Measurements from ENCODE around the gene RAI1. TPM values are rescaled to one million over a fixed set of nuclear protein-coding genes. Genes with fewer than 3 reads are reported as not detected.

The RAI1 gene
- total and polyA plus RNA-seq, 2 experiments from 2014 or later, result 0.87 to 0.89 TPM

DNA sequence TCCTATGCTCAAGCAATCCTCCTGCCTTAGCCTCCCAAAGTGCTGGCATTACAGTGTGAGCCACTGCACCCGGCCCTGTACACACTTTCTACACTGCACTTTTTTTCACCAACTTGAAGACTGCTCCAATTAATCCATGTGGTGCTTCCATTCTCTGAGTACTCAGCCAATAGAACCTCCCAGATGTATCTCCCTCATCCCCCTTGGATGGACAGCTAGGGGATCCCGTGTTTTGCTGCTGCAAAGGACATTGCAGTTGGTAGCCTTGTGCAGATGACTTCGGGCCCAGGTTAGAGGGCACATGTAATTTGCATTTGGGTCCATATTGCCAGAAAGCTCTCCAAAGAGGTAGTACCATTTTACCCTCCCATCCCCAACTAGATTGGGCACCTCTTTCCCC lies 95.6 kb downstream of the RAI1 start (continued):
- TF ChIP-seq, protein P1, sequence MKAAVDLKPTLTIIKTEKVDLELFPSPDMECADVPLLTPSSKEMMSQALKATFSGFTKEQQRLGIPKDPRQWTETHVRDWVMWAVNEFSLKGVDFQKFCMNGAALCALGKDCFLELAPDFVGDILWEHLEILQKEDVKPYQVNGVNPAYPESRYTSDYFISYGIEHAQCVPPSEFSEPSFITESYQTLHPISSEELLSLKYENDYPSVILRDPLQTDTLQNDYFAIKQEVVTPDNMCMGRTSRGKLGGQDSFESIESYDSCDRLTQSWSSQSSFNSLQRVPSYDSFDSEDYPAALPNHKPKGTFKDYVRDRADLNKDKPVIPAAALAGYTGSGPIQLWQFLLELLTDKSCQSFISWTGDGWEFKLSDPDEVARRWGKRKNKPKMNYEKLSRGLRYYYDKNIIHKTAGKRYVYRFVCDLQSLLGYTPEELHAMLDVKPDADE (IDR thresholded peaks at IDR 0.05), result no peak
- TF ChIP-seq POLR2AphosphoS5 (IDR thresholded peaks at IDR 0.05; ENCODE audit: low read depth), result no peak
- TF ChIP-seq, protein P2, sequence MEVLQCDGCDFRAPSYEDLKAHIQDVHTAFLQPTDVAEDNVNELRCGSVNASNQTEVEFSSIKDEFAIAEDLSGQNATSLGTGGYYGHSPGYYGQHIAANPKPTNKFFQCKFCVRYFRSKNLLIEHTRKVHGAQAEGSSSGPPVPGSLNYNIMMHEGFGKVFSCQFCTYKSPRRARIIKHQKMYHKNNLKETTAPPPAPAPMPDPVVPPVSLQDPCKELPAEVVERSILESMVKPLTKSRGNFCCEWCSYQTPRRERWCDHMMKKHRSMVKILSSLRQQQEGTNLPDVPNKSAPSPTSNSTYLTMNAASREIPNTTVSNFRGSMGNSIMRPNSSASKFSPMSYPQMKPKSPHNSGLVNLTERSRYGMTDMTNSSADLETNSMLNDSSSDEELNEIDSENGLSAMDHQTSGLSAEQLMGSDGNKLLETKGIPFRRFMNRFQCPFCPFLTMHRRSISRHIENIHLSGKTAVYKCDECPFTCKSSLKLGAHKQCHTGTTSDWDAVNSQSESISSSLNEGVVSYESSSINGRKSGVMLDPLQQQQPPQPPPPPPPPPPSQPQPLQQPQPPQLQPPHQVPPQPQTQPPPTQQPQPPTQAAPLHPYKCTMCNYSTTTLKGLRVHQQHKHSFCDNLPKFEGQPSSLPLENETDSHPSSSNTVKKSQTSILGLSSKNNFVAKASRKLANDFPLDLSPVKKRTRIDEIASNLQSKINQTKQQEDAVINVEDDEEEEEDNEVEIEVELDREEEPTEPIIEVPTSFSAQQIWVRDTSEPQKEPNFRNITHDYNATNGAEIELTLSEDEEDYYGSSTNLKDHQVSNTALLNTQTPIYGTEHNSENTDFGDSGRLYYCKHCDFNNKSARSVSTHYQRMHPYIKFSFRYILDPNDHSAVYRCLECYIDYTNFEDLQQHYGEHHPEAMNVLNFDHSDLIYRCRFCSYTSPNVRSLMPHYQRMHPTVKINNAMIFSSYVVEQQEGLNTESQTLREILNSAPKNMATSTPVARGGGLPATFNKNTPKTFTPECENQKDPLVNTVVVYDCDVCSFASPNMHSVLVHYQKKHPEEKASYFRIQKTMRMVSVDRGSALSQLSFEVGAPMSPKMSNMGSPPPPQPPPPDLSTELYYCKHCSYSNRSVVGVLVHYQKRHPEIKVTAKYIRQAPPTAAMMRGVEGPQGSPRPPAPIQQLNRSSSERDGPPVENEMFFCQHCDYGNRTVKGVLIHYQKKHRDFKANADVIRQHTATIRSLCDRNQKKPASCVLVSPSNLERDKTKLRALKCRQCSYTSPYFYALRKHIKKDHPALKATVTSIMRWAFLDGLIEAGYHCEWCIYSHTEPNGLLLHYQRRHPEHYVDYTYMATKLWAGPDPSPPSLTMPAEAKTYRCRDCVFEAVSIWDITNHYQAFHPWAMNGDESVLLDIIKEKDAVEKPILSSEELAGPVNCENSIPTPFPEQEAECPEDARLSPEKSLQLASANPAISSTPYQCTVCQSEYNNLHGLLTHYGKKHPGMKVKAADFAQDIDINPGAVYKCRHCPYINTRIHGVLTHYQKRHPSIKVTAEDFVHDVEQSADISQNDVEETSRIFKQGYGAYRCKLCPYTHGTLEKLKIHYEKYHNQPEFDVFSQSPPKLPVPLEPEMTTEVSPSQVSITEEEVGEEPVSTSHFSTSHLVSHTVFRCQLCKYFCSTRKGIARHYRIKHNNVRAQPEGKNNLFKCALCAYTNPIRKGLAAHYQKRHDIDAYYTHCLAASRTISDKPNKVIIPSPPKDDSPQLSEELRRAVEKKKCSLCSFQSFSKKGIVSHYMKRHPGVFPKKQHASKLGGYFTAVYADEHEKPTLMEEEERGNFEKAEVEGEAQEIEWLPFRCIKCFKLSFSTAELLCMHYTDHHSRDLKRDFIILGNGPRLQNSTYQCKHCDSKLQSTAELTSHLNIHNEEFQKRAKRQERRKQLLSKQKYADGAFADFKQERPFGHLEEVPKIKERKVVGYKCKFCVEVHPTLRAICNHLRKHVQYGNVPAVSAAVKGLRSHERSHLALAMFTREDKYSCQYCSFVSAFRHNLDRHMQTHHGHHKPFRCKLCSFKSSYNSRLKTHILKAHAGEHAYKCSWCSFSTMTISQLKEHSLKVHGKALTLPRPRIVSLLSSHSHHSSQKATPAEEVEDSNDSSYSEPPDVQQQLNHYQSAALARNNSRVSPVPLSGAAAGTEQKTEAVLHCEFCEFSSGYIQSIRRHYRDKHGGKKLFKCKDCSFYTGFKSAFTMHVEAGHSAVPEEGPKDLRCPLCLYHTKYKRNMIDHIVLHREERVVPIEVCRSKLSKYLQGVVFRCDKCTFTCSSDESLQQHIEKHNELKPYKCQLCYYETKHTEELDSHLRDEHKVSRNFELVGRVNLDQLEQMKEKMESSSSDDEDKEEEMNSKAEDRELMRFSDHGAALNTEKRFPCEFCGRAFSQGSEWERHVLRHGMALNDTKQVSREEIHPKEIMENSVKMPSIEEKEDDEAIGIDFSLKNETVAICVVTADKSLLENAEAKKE (CRISPR knock-in tag; IDR thresholded peaks at IDR 0.05), result no peak

DNA sequence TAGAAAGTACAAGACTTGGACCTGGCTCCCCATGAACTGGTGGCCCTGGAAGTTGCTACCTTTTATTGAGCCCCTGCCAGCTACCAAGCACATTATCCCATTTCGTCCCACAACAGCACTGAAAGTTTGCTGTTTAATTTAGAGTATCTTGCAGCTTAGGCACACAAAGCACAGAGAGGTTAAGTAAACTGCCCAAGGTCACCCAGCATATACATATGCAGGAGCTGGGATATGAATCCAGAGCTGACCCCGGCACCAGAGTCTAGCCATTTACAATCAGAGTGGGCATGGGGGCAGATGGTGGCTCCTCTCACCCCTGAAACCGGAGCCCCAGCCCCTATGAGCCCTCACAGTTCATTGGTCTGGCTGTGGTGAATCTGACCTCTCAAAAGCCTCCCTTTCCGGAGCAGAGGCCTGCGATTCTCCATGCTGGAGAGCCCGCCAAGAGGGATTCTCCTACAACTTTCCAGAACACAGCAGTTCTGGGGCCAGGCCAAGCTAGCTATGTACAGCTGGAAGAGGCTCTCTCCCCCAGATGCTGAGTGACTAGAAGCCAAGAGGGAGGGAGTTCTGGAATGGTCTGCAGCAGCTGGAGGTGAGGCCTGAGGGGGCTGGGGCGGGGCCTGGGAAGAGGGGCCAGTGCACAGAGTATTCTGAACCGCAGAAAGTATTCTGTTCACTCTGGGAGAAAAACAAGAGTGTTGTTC lies 97.2 kb downstream of the RAI1 start:
- H3K27me3 Mint-ChIP-seq (ENCODE audit: insufficient read depth, low read depth, poor library complexity), result peaks cover 22% of the 10 kb centered on the region
- H3F3A ChIP-seq (replicated peaks; ENCODE audit: low read depth), result peaks cover 13% of the 10 kb centered on the region; the same call in 1 of the 2 replicates
- TF ChIP-seq CREB1 (CRISPR knock-in tag; IDR thresholded peaks at IDR 0.05; ENCODE audit: low read depth) (no peak), ZNF331 (CRISPR knock-in tag; IDR thresholded peaks at IDR 0.05; ENCODE audit: low read depth) (no peak), EZH2 (IDR thresholded peaks at IDR 0.05; ENCODE audit: low read depth, unreplicated experiment) (no peak), EZH2phosphoT487 (IDR thresholded peaks at IDR 0.05; ENCODE audit: unreplicated experiment) (no peak), JUNB (IDR thresholded peaks at IDR 0.05; ENCODE audit: unreplicated experiment) (no peak)
- TF ChIP-seq, protein P1 (IDR thresholded peaks at IDR 0.05), result no peak

More for the DNA sequence above, 97.2 kb downstream of the RAI1 start:
- no peak for DNase-seq (ENCODE audit: low spot score)
- Histone ChIP-seq H3K27me3 (ENCODE audit: insufficient read depth) (peaks cover 28% of the 10 kb centered on the region), H2AFZ (no peak overlapping the region), H3K27ac (ENCODE audit: low read depth) (no peak overlapping the region), H3K4me3 (no peak overlapping the region), H3K79me2 (replicated peaks; ENCODE audit: insufficient read depth) (no peaks in the 10 kb centered on the region), H3K9me2 (ENCODE audit: insufficient read depth) (no peaks in the 10 kb centered on the region), H3K4me2 (peak overlapping the region; percentile 21; the same call in 1 of the 2 replicates), H4K20me1 (replicated peaks; ENCODE audit: insufficient read depth) (no peaks in the 10 kb centered on the region), H3K4me1 (ENCODE audit: insufficient read depth) (peaks cover 25% of the 10 kb centered on the region), H3K36me3 (ENCODE audit: insufficient read depth) (no peaks in the 10 kb centered on the region)
- no peak for ATAC-seq
- H3K27ac Mint-ChIP-seq, result no peak overlapping the region
- no peak overlapping the region for H3K4me3 Mint-ChIP-seq
- H3K36me3 Mint-ChIP-seq (ENCODE audit: low read depth), result no peaks in the 10 kb centered on the region
- H3K4me1 Mint-ChIP-seq, result peaks cover 18% of the 10 kb centered on the region
- no peaks in the 10 kb centered on the region; the same call in 2 of the 3 replicates for H3K9me3 Mint-ChIP-seq

Measured in GM23338 (cell line).